Panc1 (cell line): ENCODE measurements around the gene SEMA3G. TPM values are rescaled to one million over a fixed set of nuclear protein-coding genes. Genes with fewer than 3 reads are reported as not detected.

Experiments used
- ATAC-seq: fragments of 200-7000 bp; cut with Tn5 transposase; 2 replicates; pipeline ENCODE4 v1.9.1; 2020; ENCODE audit warnings: mild to moderate bottlenecking, moderate library complexity
- BruUV-seq: library from RNA; stranded (reverse); fragments of 400-500 nt; replicated peaks from 2 replicates; lab custom pipeline; 2021; lab: Mats Ljungman, UMichigan
- CTCF ChIA-PET: fragments of 300-600 bp; sonication (Branson Sonifier 250); formaldehyde crosslinking; loops from one replicate; lab custom pipeline; 2022; ENCODE audit warnings: antibody characterized with exemption; lab: Charles Lee
- POLR2A ChIA-PET: fragments of 300-600 bp; sonication (Branson Sonifier 250); formaldehyde crosslinking; loops from one replicate; lab custom pipeline; 2022; ENCODE audit warnings: antibody characterized with exemption; lab: Charles Lee
- DNase-seq: peaks from one replicate; pipeline ENCODE4 v3.0.0-alpha.2; 2010; ENCODE audit warnings: low read depth, low spot score
- H3K27ac ChIP-seq: 2 replicates; pipeline ENCODE4 v1.5.1; 2011; ENCODE audit warnings: mild to moderate bottlenecking, low read length, inconsistent platforms
- H3K27me3 ChIP-seq: fragments of 200-500 bp; sonication (Bioruptor generic); 2 replicates; pipeline ENCODE4 v1.6.0; 2014; ENCODE audit warnings: low read length, inconsistent platforms; ENCODE audit not compliant: control insufficient read depth, insufficient read depth
- H3K36me3 ChIP-seq: fragments of 200-500 bp; sonication (Bioruptor generic); 2 replicates; pipeline ENCODE4 v1.5.1; 2014; ENCODE audit warnings: inconsistent platforms, mild to moderate bottlenecking, low read length, moderate library complexity; ENCODE audit not compliant: control insufficient read depth, insufficient read depth
- H3K4me1 ChIP-seq: 2 replicates; pipeline ENCODE4 v1.5.1; 2011; ENCODE audit warnings: inconsistent platforms, mild to moderate bottlenecking, low read length, moderate library complexity; ENCODE audit not compliant: control insufficient read depth, insufficient read depth
- H3K4me3 ChIP-seq, 2 experiments: 2 replicates each; pipeline ENCODE4 v1.5.1; 2011 to 2012; ENCODE audit warnings: low read depth in 2 of 2, low read length in 2 of 2, mild to moderate bottlenecking in 2 of 2, inconsistent platforms in 1 of 2, moderate library complexity in 1 of 2
- H3K9me3 ChIP-seq: fragments of 200-500 bp; sonication (Bioruptor generic); 2 replicates; pipeline ENCODE4 v1.5.1; 2014; ENCODE audit warnings: low read depth, mild to moderate bottlenecking, inconsistent platforms, low read length, moderate library complexity; ENCODE audit not compliant: control insufficient read depth, insufficient read depth
- POLR2AphosphoS5 ChIP-seq: IDR thresholded peaks from 2 replicates; pipeline ENCODE4 v1.6.1; 2012; ENCODE audit warnings: mild to moderate bottlenecking, low read depth, low read length, moderate library complexity
- SIN3A ChIP-seq: IDR thresholded peaks from 2 replicates; pipeline ENCODE4 v1.6.1; 2012; ENCODE audit warnings: low read depth, mild to moderate bottlenecking, low read length, moderate library complexity, borderline replicate concordance; ENCODE audit not compliant: insufficient read depth
- TCF7L2 ChIP-seq: IDR thresholded peaks from 2 replicates; pipeline ENCODE4 v1.6.1; 2011; ENCODE audit warnings: mild to moderate bottlenecking, low read depth, low read length, inconsistent platforms
- in situ Hi-C: cut with HindIII; loops from 2 replicates; pipeline ENCODE4 v1.10.0; 2016; ENCODE audit warnings: low sequenced_read_pairs, low pct_unique_long_range_greater_than_20kb
- intact Hi-C: fragments of 100-400 bp; cut with micrococcal nuclease; formaldehyde crosslinking; loops from one replicate; pipeline ENCODE4 v1.10.0; 2022; ENCODE audit not compliant: unreplicated experiment
- total RNA-seq: library from RNA; stranded (reverse); gene quantifications from one replicate; pipeline ENCODE4 v1.2.1, GENCODE V29; 2021; ENCODE audit not compliant: unreplicated experiment
- TF ChIP-seq, protein P1 (sequence below): fragments of 450-650 bp; IDR thresholded peaks from 2 replicates; pipeline ENCODE4 v1.5.1; 2017; ENCODE audit warnings: mild to moderate bottlenecking
- TF ChIP-seq, protein P2 (sequence below), 2 experiments: IDR thresholded peaks; 2 replicates each; pipeline ENCODE4 v1.6.1; 2011 to 2012; ENCODE audit warnings: low read depth in 2 of 2, control low read depth in 1 of 2, low read length in 1 of 2, mild to moderate bottlenecking in 1 of 2, moderate library complexity in 1 of 2; ENCODE audit not compliant: insufficient read depth in 1 of 2

Gene SEMA3G
- total RNA-seq, 1 experiment from 2014 or later = 1.6 TPM

DNA sequence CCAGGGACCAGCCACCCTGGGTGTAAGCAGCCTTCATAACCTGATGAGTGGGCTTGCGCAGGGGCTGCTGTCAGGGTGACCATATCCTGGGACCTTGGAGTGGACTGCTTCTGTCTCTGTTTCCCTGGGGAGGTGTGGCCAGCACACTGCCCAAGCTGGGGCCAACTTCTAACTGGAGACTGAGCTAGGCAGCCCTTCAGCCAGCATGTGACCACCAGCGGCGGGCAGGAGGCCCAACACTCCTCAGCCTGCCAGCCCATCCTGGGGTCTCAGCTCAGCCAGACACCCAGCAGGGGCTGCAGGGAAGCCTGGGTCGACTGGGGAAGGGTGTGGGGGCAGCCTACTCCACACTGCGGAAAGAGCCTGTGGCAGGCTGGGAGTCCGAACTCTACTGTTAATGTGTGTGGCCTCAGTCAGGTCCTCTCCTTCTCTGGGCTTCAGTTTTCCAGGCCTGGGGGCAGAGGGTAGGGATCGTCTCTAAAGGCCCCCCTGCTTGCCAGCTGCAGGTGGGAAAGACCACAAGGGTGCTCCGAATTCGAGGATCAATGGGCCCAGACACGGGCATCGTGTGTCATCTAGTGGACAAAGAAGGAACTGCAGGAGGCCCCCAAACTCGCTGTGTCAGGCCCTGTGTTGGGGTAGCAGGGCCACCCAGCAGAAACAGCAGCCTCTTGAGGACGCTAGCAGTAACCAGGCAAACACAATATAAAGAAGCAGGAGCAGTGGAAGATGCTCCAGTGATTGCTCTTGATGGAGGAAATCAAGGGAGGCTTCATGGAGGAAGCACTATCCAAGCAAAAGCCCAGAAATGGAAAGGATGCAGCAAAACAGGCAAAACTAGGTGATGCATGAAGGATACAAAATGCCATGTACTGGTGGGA lies 2.0 kb upstream of the SEMA3G start:
- H3K27me3 ChIP-seq = no peaks in the 10 kb centered on the region
- H3K36me3 ChIP-seq = no peaks in the 10 kb centered on the region
- intact Hi-C loops (loop anchor here (5.0 kb wide), 1 partner anchor 155 kb away; no protein-coding TSS in a partner anchor), in situ Hi-C loops (no loop called here)
- POLR2A ChIA-PET = no interaction called here
- BruUV-seq = no TSS peak
- no peak overlapping the region for H3K4me3 ChIP-seq
- DNase-seq = peak; percentile 66
- H3K27ac ChIP-seq = no peak overlapping the region
- H3K9me3 ChIP-seq = no peaks in the 10 kb centered on the region
- TF ChIP-seq, protein P1, sequence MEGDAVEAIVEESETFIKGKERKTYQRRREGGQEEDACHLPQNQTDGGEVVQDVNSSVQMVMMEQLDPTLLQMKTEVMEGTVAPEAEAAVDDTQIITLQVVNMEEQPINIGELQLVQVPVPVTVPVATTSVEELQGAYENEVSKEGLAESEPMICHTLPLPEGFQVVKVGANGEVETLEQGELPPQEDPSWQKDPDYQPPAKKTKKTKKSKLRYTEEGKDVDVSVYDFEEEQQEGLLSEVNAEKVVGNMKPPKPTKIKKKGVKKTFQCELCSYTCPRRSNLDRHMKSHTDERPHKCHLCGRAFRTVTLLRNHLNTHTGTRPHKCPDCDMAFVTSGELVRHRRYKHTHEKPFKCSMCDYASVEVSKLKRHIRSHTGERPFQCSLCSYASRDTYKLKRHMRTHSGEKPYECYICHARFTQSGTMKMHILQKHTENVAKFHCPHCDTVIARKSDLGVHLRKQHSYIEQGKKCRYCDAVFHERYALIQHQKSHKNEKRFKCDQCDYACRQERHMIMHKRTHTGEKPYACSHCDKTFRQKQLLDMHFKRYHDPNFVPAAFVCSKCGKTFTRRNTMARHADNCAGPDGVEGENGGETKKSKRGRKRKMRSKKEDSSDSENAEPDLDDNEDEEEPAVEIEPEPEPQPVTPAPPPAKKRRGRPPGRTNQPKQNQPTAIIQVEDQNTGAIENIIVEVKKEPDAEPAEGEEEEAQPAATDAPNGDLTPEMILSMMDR = peak; percentile 98
- TF ChIP-seq, protein P2, sequence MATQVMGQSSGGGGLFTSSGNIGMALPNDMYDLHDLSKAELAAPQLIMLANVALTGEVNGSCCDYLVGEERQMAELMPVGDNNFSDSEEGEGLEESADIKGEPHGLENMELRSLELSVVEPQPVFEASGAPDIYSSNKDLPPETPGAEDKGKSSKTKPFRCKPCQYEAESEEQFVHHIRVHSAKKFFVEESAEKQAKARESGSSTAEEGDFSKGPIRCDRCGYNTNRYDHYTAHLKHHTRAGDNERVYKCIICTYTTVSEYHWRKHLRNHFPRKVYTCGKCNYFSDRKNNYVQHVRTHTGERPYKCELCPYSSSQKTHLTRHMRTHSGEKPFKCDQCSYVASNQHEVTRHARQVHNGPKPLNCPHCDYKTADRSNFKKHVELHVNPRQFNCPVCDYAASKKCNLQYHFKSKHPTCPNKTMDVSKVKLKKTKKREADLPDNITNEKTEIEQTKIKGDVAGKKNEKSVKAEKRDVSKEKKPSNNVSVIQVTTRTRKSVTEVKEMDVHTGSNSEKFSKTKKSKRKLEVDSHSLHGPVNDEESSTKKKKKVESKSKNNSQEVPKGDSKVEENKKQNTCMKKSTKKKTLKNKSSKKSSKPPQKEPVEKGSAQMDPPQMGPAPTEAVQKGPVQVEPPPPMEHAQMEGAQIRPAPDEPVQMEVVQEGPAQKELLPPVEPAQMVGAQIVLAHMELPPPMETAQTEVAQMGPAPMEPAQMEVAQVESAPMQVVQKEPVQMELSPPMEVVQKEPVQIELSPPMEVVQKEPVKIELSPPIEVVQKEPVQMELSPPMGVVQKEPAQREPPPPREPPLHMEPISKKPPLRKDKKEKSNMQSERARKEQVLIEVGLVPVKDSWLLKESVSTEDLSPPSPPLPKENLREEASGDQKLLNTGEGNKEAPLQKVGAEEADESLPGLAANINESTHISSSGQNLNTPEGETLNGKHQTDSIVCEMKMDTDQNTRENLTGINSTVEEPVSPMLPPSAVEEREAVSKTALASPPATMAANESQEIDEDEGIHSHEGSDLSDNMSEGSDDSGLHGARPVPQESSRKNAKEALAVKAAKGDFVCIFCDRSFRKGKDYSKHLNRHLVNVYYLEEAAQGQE (IDR thresholded peaks at IDR 0.05; ENCODE audit: insufficient read depth in 1 of 2, low read depth in 2 of 2, low read length in 1 of 2) = no peak
- peak; percentile 58 for ATAC-seq
- H3K4me1 ChIP-seq = peaks cover 14% of the 10 kb centered on the region
- CTCF ChIA-PET = interaction anchor here (0.6 to 1.8 kb wide), 2 partner anchors 14 to 225 kb away, joined by 3 to 9 read pairs; no protein-coding TSS in a partner anchor

DNA sequence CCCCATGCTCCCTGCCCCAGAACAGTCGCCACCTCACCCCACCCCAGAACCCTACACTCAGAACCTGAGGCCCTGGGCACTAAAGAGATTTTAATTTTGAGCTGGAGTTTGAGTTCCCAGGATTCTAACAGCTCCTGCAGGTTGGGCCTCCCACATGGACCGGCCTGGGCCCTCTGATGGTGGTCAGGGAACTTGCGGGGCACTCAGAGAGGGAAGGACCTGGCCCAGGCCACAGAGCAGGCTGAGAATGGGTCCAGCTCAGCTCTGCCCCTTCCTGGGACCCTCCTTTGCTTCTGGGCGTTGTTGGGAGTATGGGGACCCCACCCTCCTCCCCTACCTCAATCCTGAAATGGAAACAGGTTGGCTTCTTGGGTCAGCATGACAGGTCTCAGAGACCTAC lies 1.1 kb upstream of the SEMA3G start:
- DNase-seq = no peak
- BruUV-seq = no TSS peak
- ChIA-PET CTCF (interaction anchor here (1.8 kb wide), 1 partner anchor 13 kb away, joined by 9 read pairs; no protein-coding TSS in a partner anchor), POLR2A (no interaction called here)
- H3K4me1 ChIP-seq = peaks cover 12% of the 10 kb centered on the region
- ATAC-seq = no peak
- intact Hi-C loops (loop anchor here (5.0 kb wide), 1 partner anchor 154 kb away; no protein-coding TSS in a partner anchor), in situ Hi-C loops (no loop called here)
- no peaks in the 10 kb centered on the region for H3K36me3 ChIP-seq
- H3K27ac ChIP-seq = no peak overlapping the region
- no peaks in the 10 kb centered on the region for H3K9me3 ChIP-seq
- no peak overlapping the region for H3K4me3 ChIP-seq
- TF ChIP-seq, protein P1 = no peak
- TF ChIP-seq SIN3A (no peak), TCF7L2 (no peak), POLR2AphosphoS5 (no peak)
- TF ChIP-seq, protein P2 (IDR thresholded peaks at IDR 0.05; ENCODE audit: insufficient read depth in 1 of 2, low read depth in 2 of 2, low read length in 1 of 2) = no peak
- H3K27me3 ChIP-seq = no peaks in the 10 kb centered on the region
